NOMO-1 (cell line): Measurements from ENCODE around the gene MED13L.
A peak's percentile ranks its signal among the peaks of the same experiment; 100 is the strongest.
"Not testable (repeated sequence)": the region's sequence is repeated elsewhere in the genome, so short reads cannot be mapped to it uniquely, and the experiment has no call there.

Experiments
- DNase-seq, 2 experiments: peaks; one replicate each; lab custom pipeline; 2025; ENCODE audit not compliant: unreplicated experiment in 2 of 2; lab: John Stamatoyannopoulos, UW

The MED13L gene

GRCh38 chr12:116037941-116038837 lies 239.3 kb downstream of the MED13L start:
- DNase-seq = no peak

GRCh38 chr12:116033765-116034164 lies 243.7 kb downstream of the MED13L start:
- DNase-seq = no peak

- DNase-seq = not testable (repeated sequence)
These were observed 245.9 kb downstream of the MED13L start for GRCh38 chr12:116031624-116032023.

- DNase-seq = no peak
These were observed 248.9 kb downstream of the MED13L start for GRCh38 chr12:116028619-116029018.

- no peak for DNase-seq
These were observed 250.0 kb downstream of the MED13L start for GRCh38 chr12:116027551-116027821.

- no peak for DNase-seq
These were observed 250.5 kb downstream of the MED13L start for GRCh38 chr12:116026768-116027550.

- no peak for DNase-seq
These were observed 251.1 kb downstream of the MED13L start for GRCh38 chr12:116026346-116026745.

- no peak for DNase-seq
These were observed 252.7 kb downstream of the MED13L start for GRCh38 chr12:116024769-116025168.

GRCh38 chr12:116019415-116019814 lies 258.1 kb downstream of the MED13L start:
- no peak for DNase-seq

GRCh38 chr12:116018282-116018681 lies 259.2 kb downstream of the MED13L start:
- DNase-seq = no peak

- peak in 1 of 2 experiments; percentile 29 for DNase-seq
These were observed 262.0 kb downstream of the MED13L start for GRCh38 chr12:116015525-116015924.

- DNase-seq = no peak
These were observed 264.7 kb downstream of the MED13L start for GRCh38 chr12:116012757-116013156.

GRCh38 chr12:116011217-116011616 lies 266.3 kb downstream of the MED13L start:
- no peak for DNase-seq

GRCh38 chr12:116010467-116010866 lies 267.0 kb downstream of the MED13L start:
- no peak for DNase-seq

- no peak for DNase-seq
These were observed 267.7 kb downstream of the MED13L start for GRCh38 chr12:116009805-116010204.

GRCh38 chr12:116006141-116006540 lies 271.4 kb downstream of the MED13L start:
- DNase-seq = no peak

- DNase-seq = no peak
These were observed 274.5 kb downstream of the MED13L start for GRCh38 chr12:116002890-116003536.

- DNase-seq = no peak
These were observed 277.2 kb downstream of the MED13L start for GRCh38 chr12:116000252-116000651.

- DNase-seq = no peak
These were observed 277.9 kb downstream of the MED13L start for GRCh38 chr12:115999582-115999981.

- DNase-seq = no peak
These were observed 278.6 kb downstream of the MED13L start for GRCh38 chr12:115998794-115999478.

- peak; percentile 54 to 68 for DNase-seq
These were observed 279.3 kb downstream of the MED13L start for GRCh38 chr12:115998119-115998633.
